Neutrophil (primary cell): Measurements from ENCODE around the gene FOXP4.

ENCODE experiments used
- H3K27ac ChIP-seq: fragments of 200-600 bp; sonication (generic); 2 replicates; pipeline ENCODE4 v1.5.1; 2016; ENCODE audit warnings: mild to moderate bottlenecking, moderate library complexity
- H3K27me3 ChIP-seq: fragments of 200-600 bp; sonication (generic); 2 replicates; pipeline ENCODE4 v1.6.0; 2016; ENCODE audit warnings: mild to moderate bottlenecking
- H3K36me3 ChIP-seq: fragments of 200-600 bp; sonication (generic); 2 replicates; pipeline ENCODE4 v1.5.1; 2017
- H3K4me1 ChIP-seq, 2 experiments: fragments of 200-600 bp in 1 of 2; sonication (generic) in 1 of 2; 1 replicate in 1 of 2; 2 replicates in 1 of 2; pipeline versions ENCODE4 v1.5.1 to v1.6.1; 2013 to 2016; ENCODE audit warnings: low read depth in 1 of 2, low read length in 1 of 2, mild to moderate bottlenecking in 1 of 2, moderate library complexity in 1 of 2; ENCODE audit not compliant: control insufficient read depth in 1 of 2, insufficient read depth in 1 of 2
- H3K4me3 ChIP-seq, 2 experiments: fragments of 200-600 bp in 1 of 2; sonication (generic) in 1 of 2; 1 replicate in 1 of 2; 2 replicates in 1 of 2; pipeline ENCODE4 v1.5.1; 2013 to 2016; ENCODE audit warnings: low read depth in 1 of 2, low read length in 1 of 2, mild to moderate bottlenecking in 1 of 2, moderate library complexity in 1 of 2
- H3K9me3 ChIP-seq: fragments of 200-600 bp; sonication (generic); 2 replicates; pipeline ENCODE4 v1.5.1; 2016
- TF ChIP-seq, protein P1 (sequence below): fragments of 200-600 bp; sonication (generic); IDR thresholded peaks from 2 replicates; pipeline ENCODE4 v1.5.1; 2016; ENCODE audit warnings: antibody characterized with exemption

Gene FOXP4

DNA sequence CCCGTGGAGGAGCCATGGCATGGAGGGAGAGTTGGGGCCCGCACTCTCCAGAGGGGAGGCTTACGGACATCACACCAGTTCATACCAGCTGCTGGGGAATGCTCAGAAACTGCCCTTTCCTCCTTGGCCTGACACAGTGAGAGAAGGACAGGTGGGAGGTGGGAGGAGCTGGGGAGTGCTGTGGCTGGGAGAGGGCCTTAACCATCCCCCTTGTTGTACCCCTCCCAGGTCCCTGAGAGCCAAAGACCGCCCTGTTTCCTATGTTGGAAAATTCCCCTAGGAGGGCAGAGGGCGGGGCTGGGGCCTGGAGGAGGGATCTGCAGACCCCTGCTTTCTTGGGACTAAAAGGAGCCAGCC is 24.1 kb downstream of the FOXP4 start:
- H3K9me3 ChIP-seq = no peaks in the 10 kb centered on the region
- no peaks in the 10 kb centered on the region for H3K4me1 ChIP-seq
- H3K36me3 ChIP-seq = no peaks in the 10 kb centered on the region
- H3K27ac ChIP-seq = no peak overlapping the region
- TF ChIP-seq, protein P1, sequence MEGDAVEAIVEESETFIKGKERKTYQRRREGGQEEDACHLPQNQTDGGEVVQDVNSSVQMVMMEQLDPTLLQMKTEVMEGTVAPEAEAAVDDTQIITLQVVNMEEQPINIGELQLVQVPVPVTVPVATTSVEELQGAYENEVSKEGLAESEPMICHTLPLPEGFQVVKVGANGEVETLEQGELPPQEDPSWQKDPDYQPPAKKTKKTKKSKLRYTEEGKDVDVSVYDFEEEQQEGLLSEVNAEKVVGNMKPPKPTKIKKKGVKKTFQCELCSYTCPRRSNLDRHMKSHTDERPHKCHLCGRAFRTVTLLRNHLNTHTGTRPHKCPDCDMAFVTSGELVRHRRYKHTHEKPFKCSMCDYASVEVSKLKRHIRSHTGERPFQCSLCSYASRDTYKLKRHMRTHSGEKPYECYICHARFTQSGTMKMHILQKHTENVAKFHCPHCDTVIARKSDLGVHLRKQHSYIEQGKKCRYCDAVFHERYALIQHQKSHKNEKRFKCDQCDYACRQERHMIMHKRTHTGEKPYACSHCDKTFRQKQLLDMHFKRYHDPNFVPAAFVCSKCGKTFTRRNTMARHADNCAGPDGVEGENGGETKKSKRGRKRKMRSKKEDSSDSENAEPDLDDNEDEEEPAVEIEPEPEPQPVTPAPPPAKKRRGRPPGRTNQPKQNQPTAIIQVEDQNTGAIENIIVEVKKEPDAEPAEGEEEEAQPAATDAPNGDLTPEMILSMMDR = no peak
- H3K4me3 ChIP-seq = no peak overlapping the region
- H3K27me3 ChIP-seq = no peaks in the 10 kb centered on the region

DNA sequence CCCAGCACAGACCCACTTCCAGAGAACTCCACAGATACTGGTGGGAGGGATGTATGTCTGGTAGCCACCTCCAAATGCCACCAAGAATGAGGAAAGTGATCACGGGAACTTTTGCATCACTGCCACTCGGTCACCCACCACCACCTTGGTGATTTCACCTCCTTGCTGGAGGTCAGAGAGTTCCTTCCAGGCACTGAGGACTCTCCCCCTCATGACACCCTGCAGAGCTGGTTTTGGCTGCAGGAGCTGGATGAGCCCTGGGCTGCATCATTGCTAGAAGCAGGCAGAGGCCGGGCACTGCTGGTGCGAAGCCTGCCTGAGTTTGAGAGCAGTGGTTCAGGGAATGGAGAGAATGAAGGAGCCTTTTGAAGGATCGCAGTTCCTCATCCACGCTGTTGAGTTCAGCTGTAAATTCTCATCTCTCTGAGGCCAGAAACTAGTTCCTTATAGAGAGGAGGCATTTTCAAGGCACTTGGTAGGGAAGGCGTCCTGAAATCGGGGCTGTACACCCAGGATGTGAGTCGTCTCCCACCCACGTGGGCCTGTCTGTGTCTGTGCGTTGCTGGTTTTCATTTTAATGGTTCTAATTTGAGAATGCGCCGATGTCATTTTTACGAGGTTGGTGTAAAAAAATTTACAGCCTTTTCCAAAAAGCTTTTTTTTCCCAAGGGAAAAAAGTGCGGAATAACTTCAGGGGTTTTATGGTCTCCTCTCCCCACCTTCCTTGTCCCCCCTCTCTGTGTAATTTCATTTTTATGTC is 25.0 kb downstream of the FOXP4 start:
- Histone ChIP-seq H3K9me3 (no peaks in the 10 kb centered on the region), H3K4me1 (no peaks in the 10 kb centered on the region), H3K27ac (no peak overlapping the region), H3K27me3 (no peaks in the 10 kb centered on the region), H3K4me3 (no peak overlapping the region), H3K36me3 (no peaks in the 10 kb centered on the region)
- TF ChIP-seq, protein P1 = no peak

DNA sequence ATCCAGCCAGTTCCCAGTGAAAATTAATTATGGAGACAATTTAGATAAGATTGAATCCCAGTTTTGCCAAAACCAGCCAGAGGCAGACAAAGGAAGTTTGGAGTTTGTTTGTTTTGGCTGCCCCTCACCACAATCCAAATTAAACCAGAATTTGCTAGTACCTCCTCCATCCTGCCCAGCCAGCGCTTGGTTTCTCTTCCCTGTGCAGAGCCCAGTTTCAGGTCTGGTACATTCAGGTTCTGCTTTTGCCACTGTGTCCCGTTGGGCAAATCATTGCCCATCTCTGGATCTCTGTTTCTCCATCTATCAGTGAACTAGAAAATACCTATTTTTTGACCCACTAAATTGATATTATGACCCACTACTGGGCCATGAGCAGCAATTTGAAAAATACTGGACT is 26.4 kb downstream of the FOXP4 start:
- H3K9me3 ChIP-seq = no peaks in the 10 kb centered on the region
- H3K4me3 ChIP-seq = no peak overlapping the region
- no peak overlapping the region for H3K27ac ChIP-seq
- no peaks in the 10 kb centered on the region for H3K4me1 ChIP-seq
- H3K36me3 ChIP-seq = no peaks in the 10 kb centered on the region
- TF ChIP-seq, protein P1 = no peak
- H3K27me3 ChIP-seq = no peaks in the 10 kb centered on the region

DNA sequence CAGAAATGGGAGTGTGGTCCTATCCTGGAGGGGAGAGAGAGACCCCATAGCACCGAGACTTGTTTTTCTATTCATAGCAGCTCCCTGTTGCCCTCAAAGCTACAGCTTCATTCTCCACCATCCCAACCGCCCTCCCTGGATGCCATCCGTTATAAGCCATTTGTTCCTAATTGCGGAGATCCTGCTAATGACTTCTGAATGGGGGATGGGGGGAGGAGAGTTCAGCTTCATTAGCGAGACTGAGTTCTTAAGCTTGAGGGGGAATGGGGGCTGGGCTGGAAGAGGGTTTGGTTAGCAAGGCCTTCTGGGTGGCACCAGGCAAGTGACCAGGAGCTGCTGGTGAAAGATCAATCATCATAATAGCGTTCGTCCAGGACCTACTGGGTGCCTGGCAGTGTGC is 27.1 kb downstream of the FOXP4 start:
- TF ChIP-seq, protein P1 = no peak

DNA sequence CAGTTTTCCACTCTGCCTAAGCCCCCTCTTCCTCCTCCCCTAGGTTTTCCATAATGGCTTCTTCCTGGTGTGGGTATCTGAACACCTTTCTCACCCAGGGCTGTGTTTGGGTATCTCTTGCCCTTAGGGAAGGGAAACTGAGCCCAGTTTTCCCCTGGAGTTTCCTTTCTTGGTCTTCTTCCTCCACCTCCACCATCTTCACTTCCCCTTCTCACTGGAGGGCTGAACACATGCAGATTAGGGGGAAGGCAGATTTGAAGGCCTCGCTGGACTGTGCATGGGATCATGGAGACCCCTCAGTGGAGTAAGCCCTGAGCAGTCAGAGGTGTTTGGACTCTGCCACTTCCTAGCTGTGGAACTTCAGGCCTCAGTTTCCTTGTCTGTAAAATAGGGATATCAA is 27.8 kb downstream of the FOXP4 start:
- TF ChIP-seq, protein P1 = no peak
- H3K27me3 ChIP-seq = no peaks in the 10 kb centered on the region
- H3K36me3 ChIP-seq = no peaks in the 10 kb centered on the region
- no peaks in the 10 kb centered on the region for H3K4me1 ChIP-seq
- H3K27ac ChIP-seq = no peak overlapping the region
- H3K9me3 ChIP-seq = no peaks in the 10 kb centered on the region
- no peak overlapping the region for H3K4me3 ChIP-seq

More for the DNA sequence above, 27.1 kb downstream of the FOXP4 start:
- H3K4me3 ChIP-seq = no peak overlapping the region
- H3K36me3 ChIP-seq = no peaks in the 10 kb centered on the region
- H3K4me1 ChIP-seq = no peaks in the 10 kb centered on the region
- H3K27ac ChIP-seq = no peak overlapping the region
- H3K9me3 ChIP-seq = no peaks in the 10 kb centered on the region
- H3K27me3 ChIP-seq = no peaks in the 10 kb centered on the region
